Epithelial cell of esophagus (primary cell): ENCODE measurements around the gene OR10AD1.

ENCODE experiments used
- DNase-seq: peaks from one replicate; pipeline ENCODE4 v3.0.0; 2010; ENCODE audit warnings: low read depth
- H3K4me3 ChIP-seq: 2 replicates; pipeline ENCODE4 v1.5.1; 2011; ENCODE audit warnings: mild to moderate bottlenecking, low read length, control low read depth
- TF ChIP-seq, protein P1 (sequence below): IDR thresholded peaks from 2 replicates; pipeline ENCODE4 v1.5.1; 2011; ENCODE audit warnings: low read depth, mild to moderate bottlenecking, low read length, control low read depth, inconsistent platforms; ENCODE audit not compliant: insufficient read depth; ENCODE audit errors: missing control alignments

Gene OR10AD1

GRCh38 chr12:48175613-48176416 lies 27.3 kb downstream of the OR10AD1 start:
- TF ChIP-seq, protein P1, sequence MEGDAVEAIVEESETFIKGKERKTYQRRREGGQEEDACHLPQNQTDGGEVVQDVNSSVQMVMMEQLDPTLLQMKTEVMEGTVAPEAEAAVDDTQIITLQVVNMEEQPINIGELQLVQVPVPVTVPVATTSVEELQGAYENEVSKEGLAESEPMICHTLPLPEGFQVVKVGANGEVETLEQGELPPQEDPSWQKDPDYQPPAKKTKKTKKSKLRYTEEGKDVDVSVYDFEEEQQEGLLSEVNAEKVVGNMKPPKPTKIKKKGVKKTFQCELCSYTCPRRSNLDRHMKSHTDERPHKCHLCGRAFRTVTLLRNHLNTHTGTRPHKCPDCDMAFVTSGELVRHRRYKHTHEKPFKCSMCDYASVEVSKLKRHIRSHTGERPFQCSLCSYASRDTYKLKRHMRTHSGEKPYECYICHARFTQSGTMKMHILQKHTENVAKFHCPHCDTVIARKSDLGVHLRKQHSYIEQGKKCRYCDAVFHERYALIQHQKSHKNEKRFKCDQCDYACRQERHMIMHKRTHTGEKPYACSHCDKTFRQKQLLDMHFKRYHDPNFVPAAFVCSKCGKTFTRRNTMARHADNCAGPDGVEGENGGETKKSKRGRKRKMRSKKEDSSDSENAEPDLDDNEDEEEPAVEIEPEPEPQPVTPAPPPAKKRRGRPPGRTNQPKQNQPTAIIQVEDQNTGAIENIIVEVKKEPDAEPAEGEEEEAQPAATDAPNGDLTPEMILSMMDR = no peak
- DNase-seq = no peak
- no peak overlapping the region for H3K4me3 ChIP-seq

DNA sequence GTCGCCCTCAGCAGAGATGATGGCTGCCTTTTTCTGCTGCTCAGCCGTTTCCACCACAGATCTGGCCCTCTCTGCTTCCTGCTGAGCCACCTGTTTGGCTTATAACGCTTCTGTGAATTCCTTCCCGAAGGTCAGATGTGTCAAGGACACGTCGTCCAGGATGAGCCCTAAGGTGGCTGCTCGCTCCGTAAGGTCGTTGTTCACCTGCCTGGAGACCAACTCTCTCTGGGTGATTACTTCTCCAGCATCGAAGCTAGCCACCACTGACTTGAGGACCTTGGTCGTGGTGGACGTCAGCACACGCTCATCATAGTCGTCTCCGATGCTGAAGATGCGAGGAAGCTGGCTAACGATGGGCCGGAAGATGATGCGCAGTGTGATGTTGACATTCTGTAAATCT lies 34.1 kb downstream of the OR10AD1 start:
- DNase-seq = no peak
- TF ChIP-seq, protein P1 = no peak
- no peak overlapping the region for H3K4me3 ChIP-seq

- TF ChIP-seq, protein P1 = peak; percentile 99
- DNase-seq = peak; percentile 75
- no peak overlapping the region for H3K4me3 ChIP-seq
Observed at GRCh38 chr12:48165089-48165981, 37.8 kb downstream of the OR10AD1 start.

GRCh38 chr12:48164451-48164850 lies 38.6 kb downstream of the OR10AD1 start:
- DNase-seq = no peak
- no peak overlapping the region for H3K4me3 ChIP-seq
- TF ChIP-seq, protein P1 = no peak

- TF ChIP-seq, protein P1 = no peak
- no peak overlapping the region for H3K4me3 ChIP-seq
- DNase-seq = no peak
Observed at GRCh38 chr12:48163150-48163747, 39.8 kb downstream of the OR10AD1 start.

DNA sequence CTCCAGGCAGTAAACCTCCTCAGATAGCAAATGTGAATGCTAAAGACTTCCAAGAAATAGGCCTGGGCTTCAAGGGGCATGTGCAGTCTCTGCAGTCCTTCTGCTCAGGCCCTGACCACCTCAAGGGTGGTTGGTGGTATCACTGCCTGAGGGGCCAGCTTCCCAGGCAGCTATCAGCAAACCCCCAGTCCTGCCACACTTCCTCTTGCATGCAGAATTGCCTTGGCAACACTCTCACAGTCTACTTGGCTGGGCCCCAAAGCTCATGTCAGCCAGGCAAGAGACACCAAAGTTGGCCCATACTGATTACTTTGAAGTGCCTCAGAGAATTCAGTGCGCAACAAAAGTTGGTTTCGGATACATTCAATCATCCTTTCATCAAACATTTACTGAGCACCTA lies 42.3 kb downstream of the OR10AD1 start:
- TF ChIP-seq, protein P1 = no peak
- no peak for DNase-seq
- no peak overlapping the region for H3K4me3 ChIP-seq
